GM20000 (cell line): Measurements from ENCODE around the gene ELMO3.

Experiments
- DNase-seq: peaks from one replicate; pipeline ENCODE4 v3.0.0; 2012; ENCODE audit warnings: low spot score
- CTCF ChIP-seq: IDR thresholded peaks from 2 replicates; pipeline ENCODE4 v1.5.1; 2012; ENCODE audit warnings: mild to moderate bottlenecking, control low read depth; ENCODE audit errors: extremely low read depth, missing control alignments

ELMO3 gene

GRCh38 chr16:67166110-67166547 lies 32.8 kb upstream of the ELMO3 start:
- DNase-seq = no peak
- TF ChIP-seq CTCF = no peak

GRCh38 chr16:67166598-67167168 lies 32.2 kb upstream of the ELMO3 start:
- no peak for TF ChIP-seq CTCF
- peak; percentile 60 for DNase-seq

- no peak for DNase-seq
- no peak for TF ChIP-seq CTCF
These were observed 31.3 kb upstream of the ELMO3 start for GRCh38 chr16:67167588-67167987.

- no peak for TF ChIP-seq CTCF
- DNase-seq = no peak
These were observed 29.9 kb upstream of the ELMO3 start for GRCh38 chr16:67169011-67169451.

- peak; percentile 69 for TF ChIP-seq CTCF
These were observed 29.2 kb upstream of the ELMO3 start for GRCh38 chr16:67169642-67170167.

GRCh38 chr16:67170168-67170948 lies 28.6 kb upstream of the ELMO3 start, which contains the start of gene NOL3:
Gene NOL3, plus strand, starts transcription at chr16:67170538.
- peak; percentile 88 for DNase-seq

More at GRCh38 chr16:67169642-67170167, 29.2 kb upstream of the ELMO3 start:
- DNase-seq = peak; percentile 65

More at GRCh38 chr16:67170168-67170948, 28.6 kb upstream of the ELMO3 start, which contains the start of gene NOL3:
- no peak for TF ChIP-seq CTCF
